GM18505 (cell line): Measurements from ENCODE around the gene CYTL1.

Experiments used
- ATAC-seq: cut with Tn5 transposase; IDR thresholded peaks from one replicate; pipeline ENCODE4 v1.9.1; 2021; ENCODE audit not compliant: unreplicated experiment
- POLR2A ChIP-seq: IDR thresholded peaks from 4 replicates; pipeline ENCODE4 v1.6.1; 2011; ENCODE audit warnings: borderline replicate concordance; ENCODE audit not compliant: insufficient read depth, insufficient read length; ENCODE audit errors: extremely low read depth

CYTL1 gene

GRCh38 chr4:5043579-5043978 is 24.3 kb upstream of the CYTL1 start:
- ATAC-seq = no peak
- TF ChIP-seq POLR2A = no peak

GRCh38 chr4:5041699-5042098 is 22.4 kb upstream of the CYTL1 start:
- no peak for ATAC-seq
- no peak for TF ChIP-seq POLR2A

- no peak for TF ChIP-seq POLR2A
- ATAC-seq = no peak
These were observed 21.8 kb upstream of the CYTL1 start for GRCh38 chr4:5040856-5041620.

GRCh38 chr4:5039800-5040199 is 20.5 kb upstream of the CYTL1 start:
- no peak for TF ChIP-seq POLR2A
- ATAC-seq = no peak

GRCh38 chr4:5037553-5038551 is 18.6 kb upstream of the CYTL1 start:
- no peak for TF ChIP-seq POLR2A
- ATAC-seq = no peak

GRCh38 chr4:5036239-5036638 is 17.0 kb upstream of the CYTL1 start:
- no peak for ATAC-seq
- TF ChIP-seq POLR2A = no peak

GRCh38 chr4:5034206-5034605 is 14.9 kb upstream of the CYTL1 start:
- ATAC-seq = no peak
- no peak for TF ChIP-seq POLR2A

- no peak for ATAC-seq
- no peak for TF ChIP-seq POLR2A
These were observed 14.1 kb upstream of the CYTL1 start for GRCh38 chr4:5033281-5033841.

GRCh38 chr4:5032813-5033212 is 13.6 kb upstream of the CYTL1 start:
- TF ChIP-seq POLR2A = no peak
- ATAC-seq = no peak

GRCh38 chr4:5030927-5031326 is 11.7 kb upstream of the CYTL1 start:
- no peak for ATAC-seq
- TF ChIP-seq POLR2A = no peak

GRCh38 chr4:5030221-5030620 is 11.0 kb upstream of the CYTL1 start:
- TF ChIP-seq POLR2A = no peak
- no peak for ATAC-seq

- ATAC-seq = no peak
- TF ChIP-seq POLR2A = no peak
These were observed 10.2 kb upstream of the CYTL1 start for GRCh38 chr4:5029447-5029846.

- no peak for ATAC-seq
These were observed 9.2 kb upstream of the CYTL1 start for GRCh38 chr4:5028480-5028879.

GRCh38 chr4:5027346-5027745 is 8.1 kb upstream of the CYTL1 start:
- no peak for ATAC-seq
- TF ChIP-seq POLR2A = no peak

More at GRCh38 chr4:5028480-5028879, 9.2 kb upstream of the CYTL1 start:
- TF ChIP-seq POLR2A = no peak

- ATAC-seq = no peak
- no peak for TF ChIP-seq POLR2A
These were observed 7.1 kb upstream of the CYTL1 start for GRCh38 chr4:5026371-5026770.
